ENCODE data around the gene UBE4B.

UBE4B gene

GRCh38 chr1:10108134-10108663 lies 75.4 kb downstream of the UBE4B start:
- no peak overlapping the region for H3K4me3 ChIP-seq (ENCODE audit: low read length)
- TF ChIP-seq ZNF274 (IDR thresholded peaks at IDR 0.05; ENCODE audit: low read depth, low read length): no peak

GRCh38 chr1:10108948-10109708 lies 76.4 kb downstream of the UBE4B start:
- no peak overlapping the region for H3K4me3 ChIP-seq (ENCODE audit: low read length)

GRCh38 chr1:10113501-10113900 lies 80.7 kb downstream of the UBE4B start:
- no peak overlapping the region for H3K4me3 ChIP-seq (ENCODE audit: low read length)
- TF ChIP-seq ZNF274 (IDR thresholded peaks at IDR 0.05; ENCODE audit: low read depth, low read length): no peak

More at GRCh38 chr1:10108948-10109708, 76.4 kb downstream of the UBE4B start:
- TF ChIP-seq ZNF274 (IDR thresholded peaks at IDR 0.05; ENCODE audit: low read depth, low read length): no peak

GRCh38 chr1:10114746-10115145 lies 82.0 kb downstream of the UBE4B start:
- TF ChIP-seq ZNF274 (IDR thresholded peaks at IDR 0.05; ENCODE audit: low read depth, low read length): no peak
- H3K4me3 ChIP-seq (ENCODE audit: low read length): no peak overlapping the region

- no peak for TF ChIP-seq ZNF274 (IDR thresholded peaks at IDR 0.05; ENCODE audit: low read depth, low read length)
- no peak overlapping the region for H3K4me3 ChIP-seq (ENCODE audit: low read length)
Observed at GRCh38 chr1:10117132-10117531, 84.4 kb downstream of the UBE4B start.

GRCh38 chr1:10117865-10118264 lies 85.1 kb downstream of the UBE4B start:
- no peak for TF ChIP-seq ZNF274 (IDR thresholded peaks at IDR 0.05; ENCODE audit: low read depth, low read length)
- no peak overlapping the region for H3K4me3 ChIP-seq (ENCODE audit: low read length)

GRCh38 chr1:10121688-10122087 lies 88.9 kb downstream of the UBE4B start:
- no peak for TF ChIP-seq ZNF274 (IDR thresholded peaks at IDR 0.05; ENCODE audit: low read depth, low read length)

GRCh38 chr1:10122926-10123325 lies 90.2 kb downstream of the UBE4B start:
- TF ChIP-seq ZNF274 (IDR thresholded peaks at IDR 0.05; ENCODE audit: low read depth, low read length): no peak
- H3K4me3 ChIP-seq (ENCODE audit: low read length): no peak overlapping the region

More at GRCh38 chr1:10121688-10122087, 88.9 kb downstream of the UBE4B start:
- H3K4me3 ChIP-seq (ENCODE audit: low read length): no peak overlapping the region

GRCh38 chr1:10128101-10128765 lies 95.5 kb downstream of the UBE4B start:
- no peak overlapping the region for H3K4me3 ChIP-seq (ENCODE audit: low read length)
- TF ChIP-seq ZNF274 (IDR thresholded peaks at IDR 0.05; ENCODE audit: low read depth, low read length): no peak

- no peak for TF ChIP-seq ZNF274 (IDR thresholded peaks at IDR 0.05; ENCODE audit: low read depth, low read length)
Observed at GRCh38 chr1:10132316-10132715, 99.6 kb downstream of the UBE4B start.

GRCh38 chr1:10132852-10133251 lies 100.1 kb downstream of the UBE4B start:
- TF ChIP-seq ZNF274 (IDR thresholded peaks at IDR 0.05; ENCODE audit: low read depth, low read length): no peak
- no peak overlapping the region for H3K4me3 ChIP-seq (ENCODE audit: low read length)

More at GRCh38 chr1:10132316-10132715, 99.6 kb downstream of the UBE4B start:
- H3K4me3 ChIP-seq (ENCODE audit: low read length): no peak overlapping the region

- TF ChIP-seq ZNF274 (IDR thresholded peaks at IDR 0.05; ENCODE audit: low read depth, low read length): no peak
- H3K4me3 ChIP-seq (ENCODE audit: low read length): no peak overlapping the region
Observed at GRCh38 chr1:10140981-10141380, 108.2 kb downstream of the UBE4B start.

- TF ChIP-seq ZNF274 (IDR thresholded peaks at IDR 0.05; ENCODE audit: low read depth, low read length): no peak
- H3K4me3 ChIP-seq (ENCODE audit: low read length): no peak overlapping the region
Observed at GRCh38 chr1:10143961-10144485, 111.3 kb downstream of the UBE4B start.

GRCh38 chr1:10146391-10146790 lies 113.6 kb downstream of the UBE4B start:
- H3K4me3 ChIP-seq (ENCODE audit: low read length): no peak overlapping the region
- no peak for TF ChIP-seq ZNF274 (IDR thresholded peaks at IDR 0.05; ENCODE audit: low read depth, low read length)

- TF ChIP-seq ZNF274 (IDR thresholded peaks at IDR 0.05; ENCODE audit: low read depth, low read length): no peak
- no peak overlapping the region for H3K4me3 ChIP-seq (ENCODE audit: low read length)
Observed at GRCh38 chr1:10149231-10149630, 116.5 kb downstream of the UBE4B start.
